Transverse colon (tissue), 4 donors: ENCODE results near the gene EMC9.
"Not testable (repeated sequence)": the region's sequence is repeated elsewhere in the genome, so short reads cannot be mapped to it uniquely, and the experiment has no call there.

Experiments
- EP300 ChIP-seq: sonication (generic); formaldehyde crosslinking; IDR thresholded peaks from one replicate; pipeline ENCODE4 v1.6.1; 2017; ENCODE audit warnings: antibody characterized with exemption, low read depth
- POLR2A ChIP-seq: fragments of 450-650 bp; IDR thresholded peaks from one replicate; pipeline ENCODE4 v1.6.1; 2016; ENCODE audit warnings: antibody characterized with exemption, mild to moderate bottlenecking, moderate library complexity
- POLR2AphosphoS5 ChIP-seq, 3 donors: sonication (generic); formaldehyde crosslinking; IDR thresholded peaks; one replicate each; pipeline ENCODE4 v1.6.1; 2016; ENCODE audit warnings: antibody characterized with exemption in 3 of 3
- TF ChIP-seq, protein P1 (sequence below), 5 experiments: fragments of 200-600 bp in 3 of 5; fragments of 450-650 bp in 2 of 5; sonication (generic) in 3 of 5; IDR thresholded peaks; 1 replicate in 2 of 5; 2 replicates in 3 of 5; pipeline ENCODE4 v1.5.1; 2016 to 2017; ENCODE audit warnings: antibody characterized with exemption in 5 of 5, inconsistent platforms in 3 of 5, mild to moderate bottlenecking in 2 of 5, moderate library complexity in 1 of 5

DNA sequence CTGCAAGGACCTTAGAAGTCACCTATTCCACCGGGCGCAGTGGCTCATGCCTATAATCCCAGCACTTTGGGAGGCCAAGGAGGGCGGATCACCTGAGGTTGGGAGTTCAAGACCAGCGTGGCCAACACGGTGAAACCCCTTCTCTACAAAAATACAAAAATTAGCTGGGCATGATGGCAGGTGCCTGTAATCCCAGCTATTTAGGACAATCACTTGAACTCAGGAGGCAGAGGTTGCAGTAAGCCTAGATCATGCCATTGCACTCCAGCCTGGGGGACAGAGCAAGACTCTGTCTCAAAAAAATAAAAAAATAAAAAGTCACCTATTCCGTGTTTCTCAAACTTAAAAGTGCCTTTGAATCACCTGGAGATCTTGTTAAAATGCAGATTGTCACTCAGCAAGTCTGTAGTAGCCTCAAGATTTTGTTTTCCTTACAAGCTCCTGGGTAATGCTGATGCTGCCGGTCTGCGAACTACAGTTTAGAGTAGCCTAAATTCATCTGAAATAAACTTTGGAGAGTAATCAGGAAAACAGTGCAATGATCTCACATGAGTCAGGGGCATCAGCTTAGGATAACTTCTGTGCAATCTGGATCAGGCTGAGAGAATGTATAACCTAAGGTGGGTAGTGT is 35.7 kb downstream of the EMC9 start:
- TF ChIP-seq, protein P1, sequence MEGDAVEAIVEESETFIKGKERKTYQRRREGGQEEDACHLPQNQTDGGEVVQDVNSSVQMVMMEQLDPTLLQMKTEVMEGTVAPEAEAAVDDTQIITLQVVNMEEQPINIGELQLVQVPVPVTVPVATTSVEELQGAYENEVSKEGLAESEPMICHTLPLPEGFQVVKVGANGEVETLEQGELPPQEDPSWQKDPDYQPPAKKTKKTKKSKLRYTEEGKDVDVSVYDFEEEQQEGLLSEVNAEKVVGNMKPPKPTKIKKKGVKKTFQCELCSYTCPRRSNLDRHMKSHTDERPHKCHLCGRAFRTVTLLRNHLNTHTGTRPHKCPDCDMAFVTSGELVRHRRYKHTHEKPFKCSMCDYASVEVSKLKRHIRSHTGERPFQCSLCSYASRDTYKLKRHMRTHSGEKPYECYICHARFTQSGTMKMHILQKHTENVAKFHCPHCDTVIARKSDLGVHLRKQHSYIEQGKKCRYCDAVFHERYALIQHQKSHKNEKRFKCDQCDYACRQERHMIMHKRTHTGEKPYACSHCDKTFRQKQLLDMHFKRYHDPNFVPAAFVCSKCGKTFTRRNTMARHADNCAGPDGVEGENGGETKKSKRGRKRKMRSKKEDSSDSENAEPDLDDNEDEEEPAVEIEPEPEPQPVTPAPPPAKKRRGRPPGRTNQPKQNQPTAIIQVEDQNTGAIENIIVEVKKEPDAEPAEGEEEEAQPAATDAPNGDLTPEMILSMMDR (IDR thresholded peaks at IDR 0.05), result not testable (repeated sequence)
- not testable (repeated sequence) for TF ChIP-seq POLR2AphosphoS5 (IDR thresholded peaks at IDR 0.05); EP300; POLR2A
